Measurements from ENCODE around the gene ABCA2.

DNA sequence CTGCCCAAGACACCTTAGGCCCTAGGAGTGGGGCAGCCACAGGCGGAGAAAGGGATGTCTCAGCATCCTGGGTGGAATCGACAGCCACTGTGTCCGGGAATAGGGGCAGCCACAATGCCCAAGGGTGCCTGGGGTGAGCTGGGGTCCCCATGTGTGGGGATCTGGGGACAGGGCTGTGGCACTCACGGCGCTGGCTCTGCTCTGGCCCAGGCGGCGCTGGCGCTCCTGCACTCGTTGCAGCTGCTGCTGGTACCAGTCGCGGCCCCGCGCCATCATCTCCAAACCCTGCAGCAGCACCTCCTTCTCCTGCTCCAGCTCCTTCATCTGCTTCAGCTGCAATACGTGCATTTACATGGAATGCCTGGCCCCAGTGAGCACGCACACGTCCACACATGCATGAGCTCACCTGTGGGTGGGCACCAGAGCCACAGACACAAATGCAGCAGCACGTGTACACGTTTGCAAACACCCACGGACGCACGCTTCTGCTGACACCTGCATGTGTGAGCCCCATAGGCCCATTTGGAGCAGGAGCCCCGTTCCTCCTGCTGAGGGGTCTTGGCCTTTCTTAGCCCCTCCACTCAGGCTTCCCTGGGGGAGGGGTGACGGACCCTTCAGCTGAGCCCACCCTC, 37.4 kb upstream of the ABCA2 start:
- TF ChIP-seq POLR2A (IDR thresholded peaks at IDR 0.05) = no peak
- TF ChIP-seq, protein P1, sequence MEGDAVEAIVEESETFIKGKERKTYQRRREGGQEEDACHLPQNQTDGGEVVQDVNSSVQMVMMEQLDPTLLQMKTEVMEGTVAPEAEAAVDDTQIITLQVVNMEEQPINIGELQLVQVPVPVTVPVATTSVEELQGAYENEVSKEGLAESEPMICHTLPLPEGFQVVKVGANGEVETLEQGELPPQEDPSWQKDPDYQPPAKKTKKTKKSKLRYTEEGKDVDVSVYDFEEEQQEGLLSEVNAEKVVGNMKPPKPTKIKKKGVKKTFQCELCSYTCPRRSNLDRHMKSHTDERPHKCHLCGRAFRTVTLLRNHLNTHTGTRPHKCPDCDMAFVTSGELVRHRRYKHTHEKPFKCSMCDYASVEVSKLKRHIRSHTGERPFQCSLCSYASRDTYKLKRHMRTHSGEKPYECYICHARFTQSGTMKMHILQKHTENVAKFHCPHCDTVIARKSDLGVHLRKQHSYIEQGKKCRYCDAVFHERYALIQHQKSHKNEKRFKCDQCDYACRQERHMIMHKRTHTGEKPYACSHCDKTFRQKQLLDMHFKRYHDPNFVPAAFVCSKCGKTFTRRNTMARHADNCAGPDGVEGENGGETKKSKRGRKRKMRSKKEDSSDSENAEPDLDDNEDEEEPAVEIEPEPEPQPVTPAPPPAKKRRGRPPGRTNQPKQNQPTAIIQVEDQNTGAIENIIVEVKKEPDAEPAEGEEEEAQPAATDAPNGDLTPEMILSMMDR (IDR thresholded peaks at IDR 0.05) = no peak
